AG10803 (cell line): ENCODE results near the gene INPP1.
"Not testable (repeated sequence)": the region's sequence is repeated elsewhere in the genome, so short reads cannot be mapped to it uniquely, and the experiment has no call there.

Experiments
- DNase-seq: peaks from one replicate; pipeline ENCODE4 v3.0.0; 2010; ENCODE audit warnings: low read depth
- H3K4me3 ChIP-seq: 2 replicates; pipeline ENCODE4 v1.5.1; 2011; ENCODE audit warnings: mild to moderate bottlenecking, low read length, control low read depth
- CTCF ChIP-seq: conservative IDR thresholded peaks from 2 replicates; pipeline ENCODE4 v1.5.1; 2011; ENCODE audit warnings: mild to moderate bottlenecking, low read length, control low read depth, inconsistent platforms

INPP1 gene

GRCh38 chr2:190311893-190312634, 31.3 kb upstream of the INPP1 start:
- no peak for TF ChIP-seq CTCF
- no peak for DNase-seq
- no peak overlapping the region for H3K4me3 ChIP-seq

- not testable (repeated sequence) for DNase-seq, H3K4me3 ChIP-seq
Observed at GRCh38 chr2:190312635-190313025, 30.8 kb upstream of the INPP1 start.

DNA sequence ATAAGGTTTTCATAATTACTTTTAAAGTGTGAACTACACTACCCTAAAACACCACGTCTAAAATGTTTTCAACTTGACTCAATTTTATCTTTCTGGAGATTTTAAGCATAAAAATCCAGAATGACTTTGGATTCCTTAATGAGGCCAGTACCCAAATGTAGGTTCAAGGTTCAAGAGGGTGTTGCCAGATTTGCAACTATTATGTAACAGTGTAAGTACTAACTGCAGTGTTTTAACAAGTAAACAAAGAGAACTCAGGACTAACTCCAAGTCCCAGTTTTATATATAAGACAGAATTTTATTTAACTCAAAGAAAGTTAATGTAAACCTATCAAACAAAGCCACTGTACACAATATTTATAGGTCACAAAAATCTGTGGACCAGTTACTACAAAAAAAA, 29.5 kb upstream of the INPP1 start:
- H3K4me3 ChIP-seq, result no peak overlapping the region
- DNase-seq, result no peak
- TF ChIP-seq CTCF, result no peak

GRCh38 chr2:190315273-190315672, 28.1 kb upstream of the INPP1 start:
- no peak overlapping the region for H3K4me3 ChIP-seq
- DNase-seq, result no peak
- no peak for TF ChIP-seq CTCF

DNA sequence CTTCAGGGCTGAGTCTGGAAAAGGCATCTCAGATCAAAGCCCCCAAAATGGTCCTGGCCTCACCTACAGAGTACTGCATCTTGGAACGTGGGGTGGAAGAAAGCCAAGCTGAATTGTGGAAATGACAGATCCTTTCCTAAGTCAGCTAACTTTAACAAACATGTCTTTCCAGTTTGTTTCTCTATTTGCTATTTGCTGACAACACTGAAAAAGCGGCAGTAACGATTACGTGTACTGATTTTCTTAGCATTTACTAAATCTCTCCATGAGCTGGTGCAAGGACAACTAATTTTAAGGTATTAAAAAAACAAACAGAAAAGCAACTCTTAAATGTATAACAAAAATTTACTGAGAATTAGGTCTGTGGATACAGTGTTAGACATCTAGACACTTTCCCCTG, 24.9 kb upstream of the INPP1 start:
- DNase-seq, result no peak
- TF ChIP-seq CTCF, result no peak
- H3K4me3 ChIP-seq, result peak overlapping the region; percentile 73

- H3K4me3 ChIP-seq, result peak overlapping the region; percentile 73
- TF ChIP-seq CTCF, result no peak
- DNase-seq, result peak; percentile 4
Observed at GRCh38 chr2:190318931-190319554, 24.3 kb upstream of the INPP1 start.

GRCh38 chr2:190319555-190320498, 23.6 kb upstream of the INPP1 start, which contains the start of gene HIBCH:
Gene HIBCH, minus strand, starts transcription at chr2:190319826. Its CDS starts 76 bp downstream, at chr2:190319750.
- TF ChIP-seq CTCF, result peak; percentile 95
- DNase-seq, result peak; percentile 99
- H3K4me3 ChIP-seq, result peak within 1 kb of the TSS; percentile 73
